Urinary bladder (tissue), 4 donors: Measurements from ENCODE around the gene HEPACAM. TPM values are rescaled to one million over a fixed set of nuclear protein-coding genes. Genes with fewer than 3 reads are reported as not detected.

Experiments used
- DNase-seq: peaks from one replicate; pipeline ENCODE4 v3.0.0-alpha.2; 2015; ENCODE audit errors: extremely low spot score
- H3K27ac ChIP-seq: one replicate; pipeline ENCODE4 v1.5.1; 2013; ENCODE audit warnings: low read depth, mild to moderate bottlenecking, moderate library complexity
- H3K36me3 ChIP-seq: one replicate; pipeline ENCODE4 v1.6.1; 2013; ENCODE audit warnings: mild to moderate bottlenecking, moderate library complexity; ENCODE audit not compliant: insufficient read depth
- H3K4me1 ChIP-seq: one replicate; pipeline ENCODE4 v1.6.1; 2013; ENCODE audit warnings: mild to moderate bottlenecking, moderate library complexity; ENCODE audit not compliant: insufficient read depth
- H3K4me3 ChIP-seq: one replicate; pipeline ENCODE4 v1.5.1; 2013; ENCODE audit warnings: low read depth, low read length
- WGBS: extraction: QIAGEN DNeasy Blood & Tissue Kit; methylation state at CpG from one replicate; pipeline ENCODE4 v1.1.7; 2013; 5-methylcytosine and 5-hydroxymethylcytosine counted together
- polyA plus RNA-seq: library from polyadenylated mRNA; stranded (reverse); fragments of 200-250 nt; gene quantifications from one replicate; pipeline ENCODE4 v1.2.3, GENCODE V29; 2013
- total RNA-seq: library from RNA; depleted of rRNA; stranded (reverse); fragments of >200 nt; gene quantifications from one replicate; pipeline ENCODE4 v1.2.3, GENCODE V29; 2014
- donor health status: healthy with polysubstance abuse.
- donor health status: healthy.

HEPACAM gene
- total and polyA plus RNA-seq, 2 donors = 0.49 TPM; not detected in 1

DNA sequence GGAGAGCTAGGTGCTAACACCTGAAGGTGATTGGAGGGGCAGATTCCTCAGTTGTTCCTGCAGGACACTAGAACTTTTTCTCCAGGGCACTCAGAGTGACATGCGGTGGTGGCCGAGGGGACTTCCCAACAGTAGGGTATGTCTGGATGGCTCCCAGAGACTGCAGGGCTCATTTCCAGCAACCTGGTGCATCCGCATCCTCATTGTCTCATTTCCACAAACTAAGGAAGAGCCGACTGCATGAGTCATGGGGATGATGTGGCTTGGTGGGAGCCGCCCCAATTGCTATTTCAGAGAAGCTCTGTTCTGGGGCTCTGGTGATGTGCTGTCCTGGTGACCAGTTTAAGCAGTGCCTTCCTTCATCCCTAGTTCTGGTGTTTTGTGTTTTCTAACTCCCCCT lies 35.4 kb downstream of the HEPACAM start:
- H3K27ac ChIP-seq = no peak overlapping the region

DNA sequence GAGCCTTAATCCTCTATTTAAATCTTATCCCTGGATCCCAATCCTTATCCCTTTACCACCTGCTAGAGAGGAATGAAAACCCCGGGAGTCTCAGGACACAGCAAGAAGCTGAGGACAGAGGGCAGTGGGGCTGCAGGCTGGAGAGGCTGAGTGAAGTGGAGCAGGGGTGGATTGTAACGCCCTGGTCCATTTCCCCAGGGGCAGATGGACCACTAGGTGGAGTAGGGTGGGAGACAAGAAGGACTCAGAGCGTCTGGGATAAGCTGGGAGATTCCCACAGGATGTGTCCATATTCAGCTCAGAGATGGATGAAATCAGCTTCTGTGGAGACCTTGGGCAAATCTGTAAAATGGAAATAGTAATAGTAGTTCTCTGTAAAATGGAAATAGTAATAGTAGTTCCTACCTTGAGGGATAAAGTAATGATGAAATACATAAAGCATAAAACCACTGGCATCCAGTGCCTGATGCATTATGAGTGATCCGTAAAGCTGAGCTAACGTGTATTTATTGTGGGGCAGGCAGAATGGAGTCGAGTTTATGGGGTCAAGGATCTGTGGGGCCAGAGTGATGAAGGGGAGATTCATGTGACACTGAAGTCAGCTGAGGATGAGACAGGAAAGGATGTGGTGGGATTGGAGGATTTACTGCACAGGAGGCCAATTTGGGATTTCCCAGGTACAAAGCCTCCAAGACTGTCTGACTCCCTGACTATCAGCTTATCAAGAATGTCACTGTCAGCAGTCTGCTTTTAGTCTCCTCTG lies 36.3 kb downstream of the HEPACAM start:
- Histone ChIP-seq H3K27ac (no peak overlapping the region), H3K4me3 (no peak overlapping the region), H3K36me3 (no peaks in the 10 kb centered on the region), H3K4me1 (no peaks in the 10 kb centered on the region)
- WGBS = 57% methylated on average over 6 of the region's 6 CpGs
- no peak for DNase-seq

More for the DNA sequence above, 35.4 kb downstream of the HEPACAM start:
- Histone ChIP-seq H3K4me3 (no peak overlapping the region), H3K4me1 (no peaks in the 10 kb centered on the region), H3K36me3 (no peaks in the 10 kb centered on the region)
- no peak for DNase-seq
- WGBS = 54% methylated on average over 5 of the region's 5 CpGs

DNA sequence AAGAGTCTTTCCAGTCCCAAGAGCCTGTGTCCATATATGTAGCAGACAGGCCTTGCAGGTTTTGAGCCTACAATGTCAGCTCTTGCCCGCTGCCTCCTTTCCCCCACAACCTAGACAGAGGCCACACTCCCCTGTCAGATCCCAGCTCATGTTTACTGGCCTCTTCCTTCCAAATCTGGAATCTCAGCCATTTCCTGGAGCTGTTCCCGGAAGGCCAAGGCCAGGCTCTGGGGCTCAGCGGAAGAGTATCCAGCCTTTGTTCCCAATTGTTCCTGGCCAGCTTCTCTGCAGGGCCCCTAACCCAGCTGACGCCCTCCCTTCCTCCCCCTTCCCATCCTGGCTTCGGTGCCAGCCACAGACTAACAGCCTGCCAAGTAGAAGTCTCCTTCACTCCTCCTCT lies 37.1 kb downstream of the HEPACAM start:
- Histone ChIP-seq H3K36me3 (no peaks in the 10 kb centered on the region), H3K4me1 (no peaks in the 10 kb centered on the region), H3K27ac (no peak overlapping the region), H3K4me3 (no peak overlapping the region)
- WGBS = 29% methylated on average over 5 of the region's 5 CpGs
- DNase-seq = no peak

DNA sequence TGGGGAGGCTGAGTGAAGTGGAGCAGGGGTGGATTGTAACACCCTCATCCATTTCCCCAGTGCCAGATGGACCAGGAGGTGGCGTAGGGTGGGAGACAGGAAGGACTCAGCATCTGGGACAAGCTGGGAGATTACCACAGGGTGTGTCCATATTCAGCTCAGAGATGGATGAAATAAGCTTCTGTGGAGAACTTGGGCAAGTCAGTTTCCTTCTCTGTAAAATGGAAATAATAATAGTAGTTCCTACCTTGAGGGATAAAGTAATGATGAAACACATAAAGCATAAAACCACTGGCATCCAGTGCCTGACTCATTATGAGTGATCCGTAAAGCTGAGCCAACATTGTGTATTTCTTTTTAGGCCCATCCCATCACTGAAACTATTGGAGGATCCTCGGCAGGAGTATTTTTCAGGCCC lies 37.6 kb downstream of the HEPACAM start:
- Histone ChIP-seq H3K27ac (no peak overlapping the region), H3K4me3 (no peak overlapping the region), H3K36me3 (no peaks in the 10 kb centered on the region), H3K4me1 (no peaks in the 10 kb centered on the region)
- WGBS = 45% methylated on average over 3 of the region's 3 CpGs
- no peak for DNase-seq

DNA sequence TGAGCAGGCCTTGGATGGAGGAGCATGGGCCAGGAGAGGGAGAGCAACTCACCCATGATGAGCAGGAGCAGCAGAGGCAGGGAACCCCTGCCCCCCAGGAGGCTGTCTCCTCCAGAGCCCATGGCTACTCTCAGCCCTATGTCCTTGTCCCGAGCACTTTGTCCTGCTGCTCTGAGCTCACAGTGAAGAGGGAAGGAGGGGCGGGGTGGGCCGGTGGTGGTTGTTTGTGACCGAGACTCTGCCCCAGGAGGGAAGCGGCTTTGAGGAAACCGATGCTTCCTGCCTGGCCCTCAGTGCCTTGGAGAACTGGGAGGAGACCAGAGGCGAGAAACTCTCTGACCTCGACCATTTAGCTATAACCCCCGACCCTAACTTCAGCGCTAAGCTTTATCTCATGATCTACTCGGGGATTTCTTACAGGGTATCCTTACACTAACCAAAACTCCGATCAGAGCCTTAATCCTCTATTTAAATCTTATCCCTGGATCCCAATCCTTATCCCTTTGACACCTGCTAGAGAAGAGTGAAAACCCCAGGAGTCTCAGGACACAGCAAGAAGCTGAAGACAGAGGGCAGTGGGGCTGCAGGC lies 38.1 kb downstream of the HEPACAM start, which contains the start of gene ROBO4:
Gene ROBO4 (minus strand): TSS at position 192 of the 589 bp plus-strand sequence. CDS start 70 bp downstream, at position 122.
- H3K36me3 ChIP-seq = no peaks in the 10 kb centered on the region
- peak within 1 kb of the TSS; percentile 1 for H3K4me3 ChIP-seq
- H3K4me1 ChIP-seq = no peaks in the 10 kb centered on the region
- no peak for DNase-seq
- no peak within 1 kb of the TSS for H3K27ac ChIP-seq
- WGBS = 57% methylated on average over 12 of the region's 12 CpGs

DNA sequence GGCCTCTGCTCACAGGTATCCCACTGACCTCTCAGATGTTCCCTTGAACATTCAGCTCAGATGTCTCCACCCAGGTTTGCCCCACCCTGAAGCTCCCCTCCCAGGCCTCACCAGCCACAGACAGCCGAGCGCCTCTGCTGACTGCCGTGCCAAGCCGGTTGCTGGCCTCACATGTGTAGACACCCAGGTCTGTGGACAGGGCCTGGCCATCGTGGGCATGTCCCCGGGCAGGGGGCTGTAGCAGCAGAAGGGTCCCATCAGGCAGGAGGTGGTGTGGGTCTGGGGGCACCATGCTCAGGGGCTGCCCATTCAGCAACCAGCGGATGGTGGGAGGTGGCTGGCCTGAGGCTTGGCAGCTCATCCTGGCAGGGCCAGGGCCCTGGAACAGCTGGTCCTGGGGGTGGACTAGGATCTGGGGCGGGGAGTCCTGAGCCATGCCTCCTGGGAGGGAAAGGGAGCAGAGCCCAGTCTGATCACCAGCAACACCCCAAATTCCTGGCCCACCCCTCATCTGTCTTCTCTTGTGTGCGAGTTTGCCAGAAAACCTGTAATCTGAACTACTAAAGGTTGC lies 38.9 kb downstream of the HEPACAM start:
- Histone ChIP-seq H3K4me3 (peak overlapping the region; percentile 1), H3K36me3 (no peaks in the 10 kb centered on the region), H3K27ac (no peak overlapping the region), H3K4me1 (no peaks in the 10 kb centered on the region)
- no peak for DNase-seq
- 79% methylated on average over 9 of the region's 9 CpGs for WGBS

DNA sequence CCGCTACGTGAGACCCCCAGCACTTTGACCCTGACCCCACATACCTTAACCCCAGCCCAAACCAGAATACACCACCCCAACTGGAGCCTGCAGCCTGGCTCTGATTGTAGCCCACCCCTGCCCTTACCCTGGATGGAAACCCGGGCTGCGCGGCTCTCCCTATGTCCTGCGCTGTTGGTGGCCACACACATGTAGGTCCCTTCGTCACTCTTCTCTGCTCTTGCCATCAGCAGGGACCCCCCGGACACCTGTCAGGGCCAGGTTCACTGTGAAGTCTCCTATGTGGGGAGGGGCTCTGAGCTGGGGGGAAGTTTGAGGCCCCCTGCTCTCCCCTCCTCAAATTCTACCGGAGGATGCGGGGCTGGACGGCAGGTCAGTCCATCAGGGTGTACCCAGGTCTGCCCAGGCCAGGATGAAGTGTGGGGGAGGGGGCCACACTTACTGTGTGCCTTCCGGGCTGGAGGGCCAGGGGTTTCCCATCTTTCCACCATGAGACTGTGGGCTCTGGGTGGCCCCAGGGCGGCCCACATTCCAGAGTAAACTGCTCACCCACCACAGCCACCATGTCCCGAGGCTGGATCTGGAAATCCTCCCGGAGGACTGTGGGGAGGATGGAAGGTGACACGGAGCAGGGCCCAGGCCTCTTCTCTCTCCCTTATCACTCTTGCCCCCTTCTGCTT lies 39.6 kb downstream of the HEPACAM start:
- Histone ChIP-seq H3K27ac (no peak overlapping the region), H3K4me1 (no peaks in the 10 kb centered on the region), H3K36me3 (no peaks in the 10 kb centered on the region), H3K4me3 (peak overlapping the region; percentile 1)
- DNase-seq = no peak
- 84% methylated on average over 16 of the region's 16 CpGs for WGBS

DNA sequence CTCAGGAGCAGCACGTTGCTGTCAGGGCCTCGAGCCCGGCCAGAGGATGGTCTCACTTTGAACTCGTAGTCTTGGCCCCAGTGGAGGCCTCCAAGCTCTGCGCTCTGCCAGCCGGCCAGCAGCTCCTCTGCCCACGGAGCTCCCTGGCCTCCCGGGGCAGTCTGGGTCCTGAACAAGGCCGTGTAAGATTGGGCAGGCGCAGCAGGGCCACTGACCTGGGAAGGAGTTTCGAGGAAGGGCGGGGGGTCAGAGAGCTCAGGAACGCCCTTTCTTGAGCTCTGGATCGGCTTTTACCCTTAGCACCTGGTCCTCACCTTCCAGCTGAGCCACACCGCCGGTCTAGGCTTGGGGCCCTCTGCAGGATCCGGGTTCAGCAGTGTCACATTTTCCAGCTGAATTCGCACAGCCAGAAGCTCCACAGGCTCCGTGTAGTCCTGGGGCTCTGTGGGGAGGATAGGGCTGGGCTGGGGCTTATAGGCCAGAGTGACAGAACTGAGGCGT lies 40.3 kb downstream of the HEPACAM start:
- Histone ChIP-seq H3K36me3 (no peaks in the 10 kb centered on the region), H3K4me3 (no peak overlapping the region), H3K4me1 (no peaks in the 10 kb centered on the region), H3K27ac (no peak overlapping the region)
- WGBS = 84% methylated on average over 20 of the region's 20 CpGs
- DNase-seq = no peak

DNA sequence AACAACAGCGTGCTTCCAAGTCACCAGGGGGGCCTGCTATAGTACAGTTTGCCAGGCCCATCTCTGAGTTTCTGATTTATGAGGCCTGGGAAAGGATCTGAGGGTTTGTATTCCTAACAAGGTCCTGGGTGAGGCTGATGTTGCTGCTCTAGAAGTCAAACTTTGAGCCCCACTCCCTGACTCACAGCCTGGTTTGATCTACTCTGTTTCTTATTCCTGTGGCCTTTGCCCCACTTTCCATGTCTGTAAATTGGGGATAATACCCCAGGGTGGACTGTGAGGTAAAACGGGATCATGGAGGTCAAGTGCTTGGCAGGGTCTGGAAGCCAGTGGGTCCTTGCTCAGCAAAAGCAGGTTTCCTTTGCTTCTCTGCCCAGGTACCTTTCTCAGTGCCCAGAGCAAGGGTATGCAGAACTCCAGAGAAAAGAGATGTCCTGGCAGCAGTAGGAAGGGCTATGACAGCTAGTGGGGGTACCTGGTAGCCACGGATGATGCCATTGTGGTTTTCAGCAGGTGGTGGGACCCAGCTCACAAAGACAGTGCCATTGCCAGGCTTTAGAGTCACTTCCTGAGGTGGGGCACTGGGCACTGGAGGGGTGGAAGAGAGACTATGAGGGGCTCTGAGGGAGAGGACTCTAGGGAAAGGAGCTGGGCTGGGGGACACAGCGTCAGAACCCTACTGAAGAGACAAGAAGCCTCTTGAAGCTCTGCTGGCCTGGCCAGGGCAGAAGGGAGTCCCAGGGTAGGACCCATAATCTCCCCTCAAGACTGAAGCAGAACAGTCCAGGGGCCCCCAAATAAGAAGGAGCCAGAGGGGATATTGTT lies 41.0 kb downstream of the HEPACAM start:
- Histone ChIP-seq H3K4me3 (no peak overlapping the region), H3K36me3 (no peaks in the 10 kb centered on the region), H3K27ac (no peak overlapping the region), H3K4me1 (no peaks in the 10 kb centered on the region)
- no peak for DNase-seq
- 69% methylated on average over 4 of the region's 4 CpGs for WGBS

DNA sequence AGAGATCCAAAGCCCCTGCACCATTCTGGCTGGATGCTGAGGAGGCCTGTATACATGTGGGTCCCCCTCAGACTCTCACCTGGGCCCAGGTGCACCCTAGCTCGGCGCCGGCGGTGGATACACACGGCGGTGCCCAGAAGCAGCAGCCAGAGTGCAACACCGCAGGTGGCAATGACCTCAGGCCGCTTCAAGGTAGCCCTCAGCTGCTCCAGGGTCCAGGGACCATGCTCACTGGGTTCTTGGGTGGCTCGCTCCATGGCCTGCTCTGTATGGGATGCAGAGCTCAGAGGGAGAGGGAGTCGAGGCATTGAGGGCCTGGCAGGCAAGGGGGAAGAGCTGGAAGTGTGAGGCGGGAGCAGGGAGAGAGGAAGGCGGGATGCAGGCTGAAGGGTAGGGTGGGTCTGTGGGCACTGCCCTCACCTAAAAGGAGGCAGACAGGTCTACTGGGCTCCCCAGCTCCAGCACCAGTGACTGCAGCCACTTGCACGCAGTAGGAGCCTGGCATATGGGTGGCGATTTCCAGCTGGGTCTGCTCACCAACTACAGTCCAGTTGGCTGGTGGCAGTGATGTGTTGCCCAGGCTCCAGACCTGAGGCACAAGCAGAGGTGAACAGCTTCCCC lies 42.0 kb downstream of the HEPACAM start:
- Histone ChIP-seq H3K27ac (no peak overlapping the region), H3K36me3 (no peaks in the 10 kb centered on the region), H3K4me1 (no peaks in the 10 kb centered on the region), H3K4me3 (no peak overlapping the region)
- 91% methylated on average over 14 of the region's 14 CpGs for WGBS
- DNase-seq = no peak

DNA sequence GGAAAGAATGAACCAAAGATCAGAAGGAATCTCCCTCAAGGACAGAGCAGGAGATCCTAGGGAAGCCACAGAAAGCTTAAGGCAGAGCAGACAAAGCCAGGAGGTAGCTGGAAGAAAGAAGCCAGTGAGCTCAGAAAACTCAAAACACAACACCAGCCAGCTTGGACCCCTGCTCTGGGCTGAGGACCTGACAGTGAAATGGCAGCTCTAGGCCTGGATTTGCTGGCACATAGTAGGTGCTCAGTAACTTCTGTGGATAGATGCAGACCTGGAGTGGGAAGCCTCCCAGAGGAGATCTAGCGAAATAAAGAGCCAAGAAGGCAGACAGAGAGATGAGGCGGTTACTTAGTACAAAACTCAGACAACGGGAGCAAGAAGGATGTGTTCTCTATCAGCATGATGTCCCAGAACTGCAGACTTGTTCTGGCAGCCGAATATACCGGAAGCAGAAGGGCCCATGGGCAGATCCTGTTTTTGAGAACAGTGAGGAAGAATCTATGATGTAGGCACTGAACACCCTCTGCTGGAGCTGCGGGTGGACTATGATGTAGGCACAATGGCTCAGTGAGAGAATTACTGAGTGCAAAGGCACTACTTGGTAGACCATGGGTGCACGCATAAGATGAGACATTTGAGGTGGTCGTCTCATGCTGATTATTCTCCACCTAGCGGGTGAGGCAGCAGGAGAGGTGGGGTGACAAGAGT lies 42.9 kb downstream of the HEPACAM start:
- no peak for DNase-seq
- Histone ChIP-seq H3K4me1 (no peaks in the 10 kb centered on the region), H3K36me3 (no peaks in the 10 kb centered on the region), H3K27ac (no peak overlapping the region), H3K4me3 (no peak overlapping the region)
- 78% methylated on average over 9 of the region's 9 CpGs for WGBS

DNA sequence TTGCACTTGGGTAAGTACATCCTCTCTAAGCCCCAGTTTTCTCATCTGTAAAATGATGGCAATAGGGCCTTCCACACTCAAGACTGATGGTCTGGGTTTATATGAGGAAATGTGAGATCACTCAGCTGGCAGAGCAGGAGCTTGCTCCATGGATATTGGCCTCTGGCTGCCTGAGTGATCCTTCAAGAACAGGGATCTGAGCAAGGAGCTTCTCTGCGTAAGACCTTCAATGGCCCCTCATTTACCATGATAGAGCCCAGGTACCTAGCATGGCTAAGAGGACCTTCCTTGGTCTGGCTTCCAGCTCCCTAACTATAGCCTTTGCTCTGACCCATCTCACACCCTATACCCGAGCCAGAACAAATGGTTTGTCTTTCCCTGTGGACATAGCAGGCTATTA lies 43.7 kb downstream of the HEPACAM start:
- WGBS = 82% methylated on average over 2 of the region's 2 CpGs

More for the DNA sequence above, 43.7 kb downstream of the HEPACAM start:
- no peak overlapping the region for H3K4me3 ChIP-seq
- no peaks in the 10 kb centered on the region for H3K36me3 ChIP-seq
- DNase-seq = no peak
- no peak overlapping the region for H3K27ac ChIP-seq
- H3K4me1 ChIP-seq = no peaks in the 10 kb centered on the region
